Activated effector memory CD4-positive, alpha-beta T cell treated with anti-CD3 and anti-CD28 coated beads, Interleukin-2, amount 50 U/mL, for 16 hours (primary cell): ENCODE data around the gene DRAXIN.
A peak's percentile ranks its signal among the peaks of the same experiment; 100 is the strongest.

Experiments
- DNase-seq: peaks from one replicate; pipeline ENCODE4 v3.0.0-alpha.2; 2020

DRAXIN gene, protein sequence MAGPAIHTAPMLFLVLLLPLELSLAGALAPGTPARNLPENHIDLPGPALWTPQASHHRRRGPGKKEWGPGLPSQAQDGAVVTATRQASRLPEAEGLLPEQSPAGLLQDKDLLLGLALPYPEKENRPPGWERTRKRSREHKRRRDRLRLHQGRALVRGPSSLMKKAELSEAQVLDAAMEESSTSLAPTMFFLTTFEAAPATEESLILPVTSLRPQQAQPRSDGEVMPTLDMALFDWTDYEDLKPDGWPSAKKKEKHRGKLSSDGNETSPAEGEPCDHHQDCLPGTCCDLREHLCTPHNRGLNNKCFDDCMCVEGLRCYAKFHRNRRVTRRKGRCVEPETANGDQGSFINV

DNA sequence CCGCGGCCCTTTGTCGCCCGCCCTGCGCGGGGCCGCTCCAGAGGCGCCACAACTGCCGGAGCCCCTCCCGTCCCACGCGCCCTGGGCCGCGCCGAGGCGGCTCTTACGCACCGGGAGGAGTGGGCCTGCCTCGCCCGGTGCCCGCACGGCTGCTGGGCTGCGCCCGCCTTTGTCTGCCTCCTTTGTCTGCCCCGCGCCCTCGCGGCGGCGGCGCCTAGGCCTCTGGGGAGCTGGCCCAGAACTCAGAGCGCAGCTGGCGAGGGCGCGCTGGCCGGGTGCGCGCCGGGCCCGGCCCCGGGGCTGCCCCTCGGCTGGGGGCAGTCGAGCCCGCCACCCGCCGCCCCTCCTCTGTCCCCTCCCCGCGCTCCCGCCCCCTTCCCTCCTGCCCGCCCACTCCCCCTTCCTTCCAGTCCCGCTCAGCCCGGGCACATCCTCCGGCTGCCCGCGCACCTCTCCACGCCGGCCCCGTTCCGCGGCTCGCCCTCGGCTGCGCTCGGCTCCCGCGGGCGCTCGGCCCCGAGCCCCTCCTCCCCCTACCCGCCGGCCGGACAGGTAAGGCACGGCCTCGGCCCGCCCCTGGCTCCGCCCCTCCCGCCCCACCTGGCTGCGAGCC, at the start of gene DRAXIN:
Gene DRAXIN, plus strand, starts transcription at position 409 of the 613 bp plus-strand sequence. CDS start 14,549 bp downstream, outside the sequence.
- DNase-seq: no peak

DNA sequence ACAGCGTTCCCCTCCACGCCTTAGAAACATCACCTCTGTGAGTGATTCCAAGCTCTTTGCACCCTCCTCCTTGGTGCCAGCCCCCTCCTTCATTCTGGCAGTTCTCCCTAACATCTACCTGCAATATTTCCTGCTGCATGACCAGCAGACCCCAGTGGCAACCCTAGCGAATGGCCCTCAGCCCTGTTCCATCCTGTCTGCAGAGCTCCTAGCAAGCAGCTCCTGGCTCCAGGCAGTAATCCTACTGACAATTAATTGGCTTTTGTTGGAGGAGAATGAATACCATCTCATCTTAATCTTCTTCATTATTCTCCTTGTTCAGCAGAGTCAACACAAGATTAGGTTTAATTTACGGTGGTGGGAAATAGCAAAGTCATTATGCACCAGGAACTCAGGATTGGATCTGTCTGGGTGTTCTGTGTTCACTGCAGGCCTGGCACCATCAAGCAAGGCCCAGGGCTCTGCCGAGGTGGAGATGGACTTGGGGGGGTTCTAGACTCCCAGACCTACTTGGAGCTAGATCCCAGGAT, 49.7 kb upstream of the DRAXIN start:
- no peak for DNase-seq

DNA sequence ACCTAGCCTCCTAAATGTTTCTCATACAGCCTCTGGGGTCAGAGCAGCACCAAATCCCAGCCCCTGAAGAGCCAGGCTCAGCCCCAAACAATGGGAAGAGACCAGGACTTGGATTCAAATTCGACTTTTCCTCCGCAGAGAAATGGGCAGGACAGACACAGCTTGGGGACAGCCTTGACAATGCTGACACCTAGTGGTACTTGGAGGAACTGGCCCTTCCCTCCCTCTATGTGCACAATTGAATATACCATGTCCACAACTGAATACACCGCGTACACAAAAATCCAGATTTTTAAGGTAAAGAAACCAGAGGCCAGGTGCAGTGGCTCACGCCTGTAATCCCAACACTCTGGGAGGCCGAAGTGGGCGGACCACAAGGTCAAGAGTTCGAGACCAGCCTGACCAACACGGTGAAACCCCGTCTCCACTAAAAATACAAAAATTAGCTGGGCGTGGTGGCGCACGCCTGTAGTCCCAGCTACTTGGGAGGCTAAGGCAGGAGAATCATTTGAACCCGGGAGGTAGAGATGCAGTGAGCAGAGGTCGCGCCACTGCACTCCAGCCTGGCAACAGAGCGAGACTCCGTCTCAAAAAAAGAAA, 49.0 kb upstream of the DRAXIN start:
- peak; percentile 86 for DNase-seq

DNA sequence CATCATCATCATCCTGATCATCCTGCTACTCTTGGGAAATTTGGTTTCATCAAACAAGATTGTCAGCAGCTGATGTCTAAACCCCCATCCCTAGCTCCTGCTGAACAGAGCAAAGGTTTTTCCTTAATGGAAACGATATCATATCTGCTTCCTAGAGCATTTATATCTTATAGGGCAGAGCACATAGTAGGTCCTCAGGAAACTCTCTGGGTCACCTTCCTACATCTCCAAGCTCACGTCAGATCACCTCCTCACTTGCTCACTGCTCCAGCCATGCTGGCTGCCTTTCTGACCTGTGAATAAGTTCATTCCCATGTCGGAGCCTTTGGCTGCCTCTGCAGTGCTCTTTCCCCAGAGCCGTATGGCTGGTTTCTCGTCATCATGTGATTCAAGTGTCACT, 47.7 kb upstream of the DRAXIN start:
- DNase-seq: no peak

DNA sequence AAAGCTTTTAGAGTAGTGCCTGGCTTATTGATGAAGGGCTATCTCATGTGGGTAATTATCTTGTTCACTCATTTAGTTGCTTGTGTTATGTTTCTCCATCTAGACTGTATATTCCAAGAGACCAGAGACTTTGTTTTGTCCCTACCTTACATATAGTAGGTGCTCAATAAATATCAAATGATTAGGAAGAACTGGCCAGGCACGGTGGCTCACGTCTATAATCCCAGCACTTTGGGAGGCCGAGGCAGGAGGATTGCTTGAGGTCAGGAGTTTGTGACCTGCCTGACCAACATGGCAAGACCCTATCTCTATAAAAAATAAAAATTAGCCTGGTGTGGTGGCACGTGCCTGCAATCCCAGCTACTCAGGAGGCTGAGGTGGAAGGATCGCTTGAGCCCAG, 46.2 kb upstream of the DRAXIN start:
- no peak for DNase-seq

DNA sequence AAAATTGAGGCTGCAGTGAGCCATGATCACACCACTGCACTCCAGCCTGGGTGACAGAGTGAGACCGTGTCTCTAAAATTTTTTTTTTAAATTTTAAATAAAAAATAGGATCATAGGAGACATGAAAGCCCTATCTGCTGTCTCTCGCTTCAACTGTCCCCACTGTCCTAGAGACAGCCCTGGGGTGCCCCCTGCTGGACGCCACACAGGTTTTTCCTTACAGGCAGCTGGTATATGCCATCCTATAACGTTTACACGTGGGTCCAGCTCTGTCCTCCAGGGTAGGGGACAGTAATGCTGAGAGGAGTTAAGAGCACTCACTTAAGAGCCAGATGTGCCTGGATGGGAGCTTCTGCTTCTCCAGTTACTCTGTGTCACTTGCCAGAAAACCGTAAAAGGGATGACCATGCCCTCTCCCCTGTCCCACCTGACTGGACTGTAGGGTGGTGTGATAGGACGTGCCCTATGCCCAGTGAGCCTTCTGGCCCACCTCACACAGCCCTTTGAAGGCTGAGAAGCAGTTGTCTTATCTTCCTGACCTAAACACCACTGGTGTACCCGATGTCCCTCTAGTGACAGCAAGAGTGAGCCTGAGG, 45.7 kb upstream of the DRAXIN start:
- DNase-seq: peak; percentile 92

DNA sequence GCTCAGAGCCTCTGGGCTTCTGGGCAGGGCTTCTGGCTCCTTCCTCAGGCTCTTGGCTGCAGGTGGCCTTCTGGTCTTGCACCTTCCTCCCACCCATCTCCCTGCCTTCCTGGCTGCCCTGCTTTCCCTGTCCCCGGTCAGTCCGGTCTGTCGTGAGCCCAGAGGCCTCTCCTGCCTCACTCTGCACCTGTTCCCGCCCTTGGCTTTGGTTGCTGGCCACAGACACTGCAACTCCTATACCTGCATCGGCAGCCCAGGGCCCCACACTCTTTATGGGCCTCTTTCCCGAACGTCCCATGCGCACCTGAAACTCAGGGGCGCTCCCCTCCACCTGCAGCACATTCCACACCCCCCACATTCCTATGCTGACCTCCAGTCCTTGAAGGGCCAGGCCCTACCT, 45.2 kb upstream of the DRAXIN start:
- no peak for DNase-seq

DNA sequence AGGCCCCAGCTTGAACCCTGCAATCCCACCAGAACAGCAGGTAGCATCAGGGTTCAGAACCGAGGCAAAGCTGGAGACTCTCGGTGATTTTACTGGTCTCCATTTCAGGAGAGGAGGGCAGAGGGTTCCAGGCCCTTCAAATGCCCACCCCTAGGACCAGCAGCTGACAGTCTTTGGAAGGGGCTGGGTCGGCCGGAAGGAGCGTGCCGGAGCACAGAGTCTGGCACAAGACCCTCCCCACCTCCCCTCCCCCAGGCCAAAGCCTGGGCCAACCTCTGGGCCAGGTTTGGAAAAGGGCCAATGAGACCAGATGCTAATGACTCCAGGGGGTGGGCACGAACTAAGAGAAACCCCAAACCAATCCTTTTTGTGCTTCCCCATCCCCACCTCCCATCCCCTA, 44.2 kb upstream of the DRAXIN start:
- no peak for DNase-seq

DNA sequence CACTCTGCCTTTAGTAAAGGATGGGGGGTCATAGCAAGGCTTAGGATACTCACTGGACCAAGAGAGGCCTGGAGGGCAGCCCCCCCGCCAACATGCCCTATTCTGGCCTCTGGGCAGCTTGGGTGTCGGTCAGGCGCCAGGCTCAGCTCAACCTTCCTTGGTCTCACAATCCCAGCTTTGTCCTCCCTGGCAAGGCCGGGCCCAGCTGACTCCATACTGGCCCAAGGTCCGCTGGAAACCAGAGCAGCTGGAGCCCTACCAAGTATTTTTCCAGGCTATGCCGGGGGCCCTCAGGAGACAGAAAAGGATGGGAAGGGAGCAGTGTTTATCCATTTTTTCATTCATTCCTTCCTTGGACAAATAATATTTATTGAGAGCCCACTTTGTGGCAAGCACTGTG, 43.5 kb upstream of the DRAXIN start:
- no peak for DNase-seq

DNA sequence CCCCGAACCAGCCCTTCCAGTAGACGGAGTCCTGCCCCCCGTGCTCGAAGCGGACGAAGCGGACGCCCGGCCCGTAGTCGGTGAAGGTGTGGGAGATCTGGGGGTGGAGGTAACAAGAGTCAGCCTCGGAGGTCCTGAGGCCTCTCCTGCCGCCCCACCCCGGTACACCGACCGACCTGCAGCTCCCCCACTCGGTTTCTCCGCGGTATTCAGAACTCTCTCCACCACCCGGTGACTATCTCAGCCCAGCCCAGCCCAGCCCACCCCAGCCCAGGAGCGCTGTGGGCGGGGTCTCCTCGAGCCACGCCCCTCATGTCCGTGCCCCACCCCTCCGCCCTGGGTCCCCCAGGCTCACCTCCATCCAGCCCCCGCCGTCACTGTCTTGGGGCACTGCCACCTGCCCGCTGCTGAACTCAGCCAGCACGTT, 42.8 kb upstream of the DRAXIN start:
- peak; percentile 79 for DNase-seq

DNA sequence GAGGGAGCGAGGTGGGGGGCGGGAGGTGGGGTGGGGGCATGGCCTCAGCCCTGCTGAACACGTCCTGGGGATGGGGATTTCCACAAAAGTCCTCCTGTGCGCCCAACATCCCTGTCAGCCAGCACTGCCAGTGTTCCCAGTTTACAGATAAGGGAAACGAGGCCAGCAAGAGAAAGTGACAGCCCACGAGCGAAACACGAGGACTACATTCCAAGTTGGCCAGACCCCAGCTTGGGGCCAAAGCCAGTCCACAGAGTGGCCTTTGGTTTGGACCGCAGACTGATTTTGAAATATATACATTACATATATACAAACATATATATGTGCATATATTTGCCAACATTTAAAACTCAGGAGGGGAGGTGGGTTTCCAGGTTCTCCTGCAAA, 42.3 kb upstream of the DRAXIN start:
- DNase-seq: no peak

DNA sequence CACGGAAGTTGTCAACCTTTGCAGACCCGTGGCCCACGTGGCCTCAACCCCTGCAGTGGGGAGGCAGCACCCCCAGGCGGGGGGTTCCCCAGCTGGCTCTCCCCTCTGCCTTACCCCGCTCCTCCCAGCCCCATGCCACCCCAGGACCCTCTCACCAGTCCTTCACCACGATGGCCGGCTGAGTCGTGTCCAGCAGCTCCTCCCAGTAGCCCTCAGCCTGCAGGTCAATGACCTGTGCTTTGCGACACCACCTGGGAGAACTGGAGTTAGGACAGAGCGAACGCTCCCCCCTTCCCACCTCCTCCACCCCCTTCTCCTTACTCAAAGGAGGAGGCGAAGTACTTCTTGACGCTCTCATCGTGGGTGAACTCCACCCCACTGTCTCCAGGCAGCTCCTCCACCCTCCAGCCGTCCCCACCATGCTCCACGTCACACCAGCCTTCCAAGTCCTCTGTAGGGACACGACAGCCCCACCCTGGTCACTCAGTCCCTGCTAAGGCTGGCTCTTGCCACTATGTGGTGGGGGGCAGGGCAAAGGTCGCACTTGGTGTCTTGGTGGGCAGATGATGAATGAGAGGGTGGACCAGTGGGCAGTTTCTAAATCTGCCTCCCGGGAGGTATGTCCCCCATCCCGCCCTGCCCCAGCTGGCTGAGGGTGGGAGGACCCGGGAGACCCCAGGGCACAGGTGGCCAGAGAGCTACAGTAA, 41.7 kb upstream of the DRAXIN start:
- DNase-seq: no peak

DNA sequence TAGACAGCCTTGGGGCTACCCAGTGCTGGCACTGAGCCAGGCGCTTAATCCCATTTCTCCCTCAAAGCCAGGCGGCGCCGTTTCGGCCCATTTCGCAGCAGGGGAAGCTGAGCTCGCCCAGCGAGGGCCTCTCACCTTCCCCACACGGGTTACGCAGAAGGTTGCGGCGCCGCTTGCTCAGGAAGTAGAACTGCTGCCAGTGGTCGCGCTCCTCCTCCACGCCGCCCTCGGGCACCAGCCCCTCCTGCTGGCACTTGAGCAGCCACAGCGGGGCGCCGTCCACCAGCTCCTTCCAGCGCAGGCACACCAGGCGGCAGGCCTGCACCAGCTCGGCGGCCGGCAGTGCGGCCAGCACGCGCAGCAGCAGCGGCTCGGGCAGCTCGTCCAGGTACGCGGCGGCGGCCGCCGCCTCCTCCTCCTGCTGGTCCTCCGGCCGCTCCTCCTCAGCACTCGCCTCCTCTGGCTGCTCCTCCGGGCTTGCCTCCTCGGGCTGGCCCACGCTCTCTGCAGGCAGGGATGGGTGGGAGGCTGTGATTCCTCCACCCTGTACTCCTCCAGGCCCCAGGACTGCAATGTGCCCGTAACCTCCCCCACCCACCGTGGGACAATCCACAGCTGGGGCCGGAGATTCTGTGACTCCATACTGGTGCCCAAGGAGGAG, 41.0 kb upstream of the DRAXIN start:
- peak; percentile 90 for DNase-seq

DNA sequence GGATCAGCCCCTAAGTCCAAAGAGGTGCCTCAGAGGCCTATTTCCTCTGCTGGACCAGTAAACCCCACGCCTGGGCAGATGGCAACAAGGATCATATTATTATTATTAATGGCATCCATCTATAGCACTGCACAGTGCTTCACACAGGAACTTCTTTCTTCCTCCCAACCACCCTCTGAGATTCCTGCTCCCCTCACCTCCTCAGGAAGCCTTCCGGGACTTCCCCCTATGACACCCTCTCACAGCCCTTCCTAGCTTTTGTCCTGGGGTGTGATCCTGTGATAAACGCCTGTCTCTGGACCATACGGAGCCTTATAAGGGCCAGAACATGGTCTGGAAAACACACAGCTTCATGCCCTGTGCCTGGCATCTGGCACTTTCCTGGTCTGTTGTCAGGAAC, 40.5 kb upstream of the DRAXIN start:
- no peak for DNase-seq

DNA sequence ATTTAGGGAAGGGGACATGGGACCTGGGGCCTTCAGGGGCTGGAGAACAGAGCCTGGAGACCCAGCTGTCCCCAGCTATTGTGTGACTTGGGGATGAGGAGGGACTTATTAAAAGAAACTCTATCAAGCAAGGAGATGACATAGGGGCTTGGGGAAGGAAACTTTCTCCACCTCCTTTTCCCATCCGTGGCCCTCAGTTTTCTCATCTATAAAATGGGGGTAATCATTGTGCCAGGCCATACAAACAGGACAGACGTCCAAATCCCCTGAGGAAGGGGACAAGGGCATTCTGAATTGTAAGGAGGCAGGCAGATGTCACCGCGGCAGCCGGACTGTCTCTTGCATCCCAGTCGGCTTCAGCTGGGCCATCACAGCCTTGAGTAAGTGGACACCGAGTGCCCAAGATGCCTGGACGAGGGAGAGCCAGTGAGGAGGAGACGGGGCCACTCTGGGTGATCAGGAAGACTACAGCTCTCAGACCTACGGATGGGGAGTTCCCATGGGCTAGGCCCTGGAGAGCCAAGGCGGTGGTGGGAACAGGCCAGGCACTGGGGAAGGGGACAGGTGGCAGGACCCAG, 39.2 kb upstream of the DRAXIN start:
- no peak for DNase-seq

DNA sequence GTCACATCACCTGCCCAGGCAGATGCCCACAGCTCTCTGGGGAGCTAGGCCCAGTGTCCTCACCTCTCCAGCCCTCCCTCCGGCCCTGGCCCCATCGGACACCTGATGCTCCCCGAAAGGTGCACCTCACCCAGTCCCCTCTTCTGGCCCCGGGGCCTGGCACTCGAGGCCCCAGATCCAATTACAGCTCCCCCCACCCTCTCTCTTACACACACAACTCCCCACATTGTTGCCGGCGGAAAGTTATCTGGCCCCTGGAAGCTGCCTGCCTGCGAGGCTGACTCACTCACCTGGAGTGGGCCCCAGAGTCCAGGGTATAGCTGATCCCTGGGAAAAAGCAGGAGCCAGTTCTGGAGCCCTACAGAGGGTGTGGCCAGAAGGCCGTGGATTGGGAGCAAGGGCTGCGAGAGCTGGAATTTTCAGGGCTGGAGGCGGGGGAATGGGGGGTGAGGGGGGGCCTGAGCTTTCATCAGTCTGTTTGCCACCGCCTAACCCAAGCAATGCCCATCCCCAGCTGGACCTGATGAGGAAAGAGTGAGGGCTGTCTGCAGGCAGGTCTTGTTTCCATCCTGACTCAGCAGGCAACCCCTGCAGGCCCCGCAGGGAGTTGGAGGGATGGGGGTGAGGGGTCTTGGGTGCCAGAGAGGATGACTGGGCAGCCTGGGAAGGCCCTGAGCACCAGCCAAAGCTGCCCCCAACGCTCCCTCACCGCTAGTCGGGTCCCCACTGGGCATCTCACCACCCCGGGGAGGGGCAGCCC, 38.2 kb upstream of the DRAXIN start:
- no peak for DNase-seq

DNA sequence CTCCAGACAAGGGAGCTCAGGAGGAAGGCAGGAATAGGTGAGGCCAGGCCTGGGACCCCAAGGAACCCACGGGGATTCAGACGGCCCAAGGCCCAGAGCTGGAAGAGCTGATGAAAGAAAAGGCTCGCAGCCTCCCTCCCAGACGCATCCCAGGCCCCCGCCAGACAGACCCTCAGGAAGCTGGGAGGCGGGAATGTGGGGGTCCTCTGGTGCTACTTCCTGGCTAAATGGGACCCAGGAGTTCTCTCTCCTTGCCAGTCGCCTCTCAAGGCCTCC, 37.7 kb upstream of the DRAXIN start:
- no peak for DNase-seq

DNA sequence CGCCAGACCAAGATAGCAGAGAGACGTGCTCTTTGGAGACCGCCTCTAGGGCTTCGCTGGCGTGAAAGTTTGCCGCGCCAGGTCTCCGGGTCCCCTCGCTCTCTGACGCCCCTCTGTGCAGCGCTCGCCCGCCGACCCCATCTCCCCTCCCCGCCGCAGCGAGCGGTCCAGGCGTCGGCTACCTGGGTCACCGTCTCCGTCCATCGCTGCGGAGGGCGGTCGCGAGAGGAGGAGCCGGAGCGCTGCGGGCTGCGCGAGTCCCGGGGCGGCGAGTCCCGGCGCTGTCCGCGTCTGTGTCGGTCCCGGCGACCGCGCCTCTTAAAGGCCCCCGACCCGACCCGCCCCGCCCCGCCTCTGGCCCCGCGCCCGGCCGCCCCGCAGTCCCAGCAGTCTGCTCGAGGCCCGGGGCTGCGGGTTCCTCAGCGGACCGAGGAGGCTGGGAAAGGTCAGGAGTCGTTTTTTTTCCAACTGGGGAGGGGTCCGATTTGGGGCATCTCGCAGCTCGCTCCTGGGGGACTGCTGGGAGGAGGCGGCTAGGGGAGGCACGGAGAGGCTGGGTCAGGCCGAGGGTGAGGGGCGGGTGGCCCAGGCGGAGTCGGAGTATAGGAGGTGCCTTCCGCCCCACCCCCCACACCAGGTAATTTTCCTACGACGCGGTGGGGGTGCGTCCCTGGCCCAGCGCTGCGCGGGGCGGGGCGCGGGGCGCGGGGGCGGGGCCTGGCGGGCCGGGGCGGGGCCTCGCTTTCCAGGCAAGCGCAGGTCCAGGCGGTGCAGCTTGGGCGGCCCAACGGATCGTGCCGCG, 37.2 kb upstream of the DRAXIN start, which contains the start of the genes FBXO2 and FBXO44:
Gene FBXO2, minus strand, starts transcription at position 293 of the 802 bp plus-strand sequence. Its CDS starts 89 bp downstream, at position 204.
Gene FBXO44, plus strand, starts transcription at position 741 of the 802 bp plus-strand sequence. CDS start 959 bp downstream, outside the sequence.
- peak; percentile 90 for DNase-seq

DNA sequence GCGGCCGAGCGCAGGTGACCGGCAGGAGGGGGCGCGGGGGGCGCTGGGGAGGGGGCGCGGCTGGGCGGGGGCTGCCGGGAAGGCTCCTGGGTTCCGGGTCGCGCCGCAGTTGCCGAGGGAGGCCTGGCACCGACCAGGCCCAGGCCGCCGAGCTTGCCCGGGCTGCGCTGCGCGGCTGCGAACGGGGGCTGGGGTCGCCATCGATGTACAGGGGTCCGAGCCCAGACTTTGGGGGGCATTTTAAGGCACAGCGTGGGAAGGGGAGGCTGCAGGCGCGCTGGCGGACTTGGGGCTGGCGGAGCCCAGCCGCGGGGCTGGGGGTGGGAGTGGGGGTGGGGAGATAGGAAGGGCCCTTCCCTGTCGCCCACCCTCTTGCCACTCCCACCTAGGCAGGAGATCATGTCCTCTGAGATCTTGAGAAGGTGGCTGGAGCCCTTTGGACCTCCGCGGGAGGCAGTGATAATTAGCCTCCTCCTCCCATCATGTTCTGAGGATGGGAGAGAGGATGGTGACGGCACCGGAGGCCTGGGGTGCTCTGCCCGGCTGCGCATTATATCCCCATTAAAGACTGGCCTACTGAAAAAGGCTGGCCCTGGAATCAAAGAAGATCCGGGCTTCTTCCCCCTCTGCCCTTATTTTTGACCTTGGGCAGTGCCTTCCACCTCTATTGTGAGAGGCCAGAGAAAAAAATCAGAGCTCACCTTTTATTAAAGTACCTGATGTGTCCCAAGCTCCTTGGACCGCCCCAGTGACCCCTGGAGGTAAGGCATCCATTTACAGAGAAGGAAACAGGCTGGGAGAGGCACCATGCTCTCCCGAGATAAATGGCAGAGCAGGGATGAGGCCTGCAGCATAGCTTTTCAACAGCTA, 36.3 kb upstream of the DRAXIN start:
- no peak for DNase-seq
